PC-9 (cell line): ENCODE measurements around the gene GLB1L2.

Source experiments
- CTCF ChIP-seq: fragments of 200-600 bp; sonication (generic); conservative IDR thresholded peaks from 2 replicates; pipeline ENCODE4 v1.6.1; 2017; ENCODE audit warnings: mixed run types, antibody characterized with exemption, mild to moderate bottlenecking, moderate library complexity
- EZH2 ChIP-seq: fragments of 200-600 bp; sonication (generic); IDR thresholded peaks from 2 replicates; pipeline ENCODE4 v1.8.0; 2017; ENCODE audit warnings: antibody characterized with exemption, low read depth

GRCh38 chr11:134416726-134417125 lies 84.9 kb downstream of the GLB1L2 start:
- no peak for TF ChIP-seq CTCF
- TF ChIP-seq EZH2 = no peak
